KG1 (cell line): ENCODE results near the gene LAMA3.
A peak's percentile ranks its signal among the peaks of the same experiment; 100 is the strongest.

Source experiments
- DNase-seq: peaks from one replicate; lab custom pipeline; 2025; lab: John Stamatoyannopoulos, UW

The LAMA3 gene

DNA sequence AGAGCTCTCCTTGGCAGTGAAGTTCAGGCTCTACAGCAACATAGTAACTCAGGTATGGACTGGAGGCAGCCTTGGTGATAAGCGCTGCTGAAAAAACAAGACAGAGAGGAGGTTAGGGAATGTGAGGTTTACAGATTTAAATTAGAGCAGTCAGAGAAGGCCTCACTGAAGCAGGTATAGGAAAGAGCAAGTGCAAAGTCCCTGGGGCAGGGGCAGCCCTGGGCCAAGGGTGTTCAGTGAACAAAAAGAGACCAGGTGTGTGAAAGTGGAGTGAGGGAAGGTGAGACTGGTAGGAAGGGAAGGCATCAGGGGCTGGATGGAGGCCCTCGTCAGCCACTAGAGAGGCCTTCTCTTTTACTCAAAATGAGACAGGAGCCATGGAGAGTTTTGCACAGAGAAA lies 89.6 kb downstream of the LAMA3 start:
- no peak for DNase-seq

- DNase-seq: no peak
Measured at GRCh38 chr18:23779696-23780303, 90.5 kb downstream of the LAMA3 start.

- no peak for DNase-seq
Measured at GRCh38 chr18:23784832-23785245, 95.6 kb downstream of the LAMA3 start.

DNA sequence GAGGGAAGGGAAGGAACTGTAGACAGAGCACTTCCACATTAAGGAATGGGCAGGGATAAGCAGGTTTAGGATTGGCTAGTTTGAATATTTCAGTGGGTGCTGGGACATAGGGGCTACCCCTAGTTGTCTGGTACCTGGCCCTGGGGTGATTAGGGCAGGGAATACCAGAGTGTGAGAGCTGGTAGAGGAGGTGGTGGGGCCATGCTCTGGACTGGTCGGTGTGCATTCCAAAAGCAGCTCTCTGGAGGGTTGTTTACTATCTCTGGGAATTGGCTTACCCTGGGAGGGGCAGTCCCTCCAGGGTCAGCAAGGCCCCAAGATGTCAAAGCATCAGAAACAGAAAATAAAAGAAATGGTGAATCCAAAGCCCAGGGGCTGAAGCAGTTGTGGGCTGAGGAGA lies 103.8 kb downstream of the LAMA3 start:
- no peak for DNase-seq

DNA sequence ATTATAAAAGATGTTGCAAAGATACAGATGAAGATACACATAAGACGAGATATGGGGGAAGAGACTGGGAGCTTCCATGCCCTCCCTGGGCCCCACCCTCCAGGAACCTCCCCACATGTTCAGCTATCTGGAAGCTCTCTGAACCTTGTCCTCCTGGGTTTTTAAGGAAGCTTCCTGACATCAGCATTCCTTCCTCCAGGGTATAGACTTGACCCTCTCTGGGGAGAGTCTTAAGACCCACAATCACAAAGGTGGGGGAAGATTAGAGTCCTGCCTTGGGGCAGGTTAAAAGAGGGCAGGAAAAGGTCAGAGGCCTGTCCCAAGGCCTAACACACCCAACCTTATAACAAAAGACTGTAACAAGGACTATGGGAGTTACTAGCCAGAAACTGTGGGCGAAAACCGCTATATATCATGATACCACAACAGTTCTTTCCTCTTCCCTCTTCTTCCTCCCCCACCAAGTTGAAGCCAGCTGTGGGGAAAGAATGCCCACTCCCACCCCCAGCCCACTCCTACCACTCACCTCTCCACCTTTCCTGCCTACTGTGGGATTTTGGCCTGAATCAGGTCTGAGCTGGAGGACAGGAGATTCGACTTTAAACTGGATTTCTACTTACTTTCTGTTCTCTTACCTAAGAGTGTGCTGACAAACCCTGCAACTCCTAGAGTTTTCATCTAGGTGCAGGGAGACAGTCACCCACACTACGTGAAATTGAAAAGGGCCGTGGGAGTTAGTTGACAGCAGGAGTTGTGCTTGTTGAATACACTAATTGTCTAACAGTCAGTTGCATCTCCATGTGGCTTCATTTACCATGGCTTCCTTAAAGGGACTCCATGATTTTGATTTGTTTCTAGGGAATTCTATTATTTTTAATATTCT lies 105.0 kb downstream of the LAMA3 start:
- DNase-seq: no peak

GRCh38 chr18:23798249-23798648 lies 109.0 kb downstream of the LAMA3 start:
- no peak for DNase-seq

GRCh38 chr18:23798824-23799223 lies 109.6 kb downstream of the LAMA3 start:
- no peak for DNase-seq

- DNase-seq: no peak
Measured at GRCh38 chr18:23799540-23799939, 110.3 kb downstream of the LAMA3 start.

GRCh38 chr18:23800902-23801301 lies 111.6 kb downstream of the LAMA3 start:
- no peak for DNase-seq

DNA sequence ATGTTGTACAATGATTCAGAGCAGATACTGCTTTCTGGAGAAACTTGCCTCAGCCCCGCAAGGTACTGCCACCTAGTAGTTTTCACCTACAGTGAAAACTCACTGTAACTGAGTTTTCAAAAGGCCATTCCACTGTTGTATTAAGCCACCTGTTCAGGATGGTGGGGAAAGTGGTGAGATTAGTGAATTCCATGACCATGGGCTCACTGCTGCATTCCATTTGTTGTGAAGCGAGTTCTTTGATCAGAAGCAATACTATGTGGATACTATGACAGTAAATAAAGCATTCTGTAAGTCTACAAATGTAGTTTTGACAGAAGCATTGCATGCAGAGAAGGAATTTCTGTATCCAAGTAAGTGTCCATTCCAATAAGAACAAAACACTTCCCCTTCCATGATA lies 113.6 kb downstream of the LAMA3 start:
- DNase-seq: no peak

- no peak for DNase-seq
Measured at GRCh38 chr18:23803755-23804154, 114.5 kb downstream of the LAMA3 start.

DNA sequence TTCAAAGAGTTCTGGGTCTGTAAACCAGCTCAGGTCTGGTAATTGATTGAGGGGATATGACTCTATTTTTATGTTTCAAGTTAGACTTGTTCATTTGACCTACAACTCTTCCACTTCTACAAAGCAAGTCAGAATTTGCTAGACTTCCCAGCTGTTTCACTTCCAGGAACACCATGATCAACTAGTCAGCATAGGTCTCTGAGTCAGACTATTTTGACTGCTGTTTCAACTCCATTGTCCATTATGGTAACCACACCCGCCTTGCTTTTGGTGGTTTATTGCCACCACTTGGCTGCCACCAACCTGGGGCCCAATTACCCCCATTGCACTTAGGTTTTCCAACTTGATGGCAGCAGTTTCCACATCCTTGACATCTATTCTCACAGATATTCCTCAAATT lies 116.6 kb downstream of the LAMA3 start:
- DNase-seq: no peak

DNA sequence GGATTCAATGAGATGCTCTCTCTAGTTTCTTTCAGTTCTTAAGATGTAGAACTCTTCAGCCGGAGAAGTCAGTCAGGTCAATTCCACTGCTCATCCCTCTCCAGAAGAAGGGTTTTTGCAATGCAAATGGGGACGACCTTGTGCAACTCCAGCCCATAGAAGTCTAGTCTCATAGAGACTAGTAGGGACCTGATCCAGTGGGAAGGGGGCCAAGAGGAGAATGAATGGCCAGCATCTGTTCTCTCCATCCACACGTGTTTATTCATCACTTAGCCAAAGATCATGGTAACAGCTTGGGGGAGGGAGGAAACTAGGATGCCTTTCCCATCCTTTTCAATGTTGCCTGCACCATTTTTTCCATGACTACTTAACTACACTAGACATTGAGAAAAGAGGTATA lies 120.2 kb downstream of the LAMA3 start:
- no peak for DNase-seq

DNA sequence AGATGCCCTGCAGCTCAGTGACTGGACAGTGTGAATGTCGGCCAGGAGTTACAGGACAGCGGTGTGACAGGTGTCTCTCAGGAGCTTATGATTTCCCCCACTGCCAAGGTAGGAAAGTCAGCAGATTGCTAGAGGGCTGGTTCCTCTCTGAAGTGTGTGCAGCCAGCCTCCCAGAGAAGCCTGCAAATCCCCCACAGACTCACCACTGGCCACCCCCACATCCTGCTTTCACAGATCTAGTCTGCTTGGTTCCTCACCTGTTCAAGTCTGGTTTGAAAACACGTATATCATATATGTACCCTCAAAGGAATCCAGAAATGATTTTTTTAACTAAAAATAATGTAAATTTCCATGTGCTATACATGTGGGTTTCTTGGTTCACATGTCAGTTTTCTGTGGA lies 121.1 kb downstream of the LAMA3 start:
- DNase-seq: no peak

GRCh38 chr18:23811176-23811575 lies 121.9 kb downstream of the LAMA3 start:
- DNase-seq: no peak

GRCh38 chr18:23812546-23813440 lies 123.5 kb downstream of the LAMA3 start:
- peak; percentile 16 for DNase-seq

- DNase-seq: no peak
Measured at GRCh38 chr18:23814991-23815614, 125.8 kb downstream of the LAMA3 start.

DNA sequence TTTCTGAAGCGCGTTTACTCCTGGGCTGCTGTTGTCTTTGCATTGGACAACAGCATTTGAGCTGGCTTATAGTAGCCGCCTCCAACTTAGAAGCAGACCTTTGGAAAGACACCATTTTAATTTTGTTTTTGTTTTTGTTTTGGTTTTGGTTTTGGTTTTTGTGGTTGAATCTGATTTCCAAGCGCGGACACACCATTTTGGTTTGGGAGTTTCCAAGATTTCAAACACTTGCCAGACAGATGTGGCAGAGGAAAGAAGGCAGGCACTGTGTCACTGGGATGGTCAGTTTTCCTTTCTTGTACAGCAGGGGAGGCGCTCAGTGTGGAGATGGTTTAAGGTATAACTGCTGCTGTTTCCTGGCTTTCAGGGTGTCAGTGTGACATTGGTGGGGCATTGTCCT lies 126.8 kb downstream of the LAMA3 start:
- no peak for DNase-seq

- DNase-seq: no peak
Measured at GRCh38 chr18:23816740-23817139, 127.5 kb downstream of the LAMA3 start.

DNA sequence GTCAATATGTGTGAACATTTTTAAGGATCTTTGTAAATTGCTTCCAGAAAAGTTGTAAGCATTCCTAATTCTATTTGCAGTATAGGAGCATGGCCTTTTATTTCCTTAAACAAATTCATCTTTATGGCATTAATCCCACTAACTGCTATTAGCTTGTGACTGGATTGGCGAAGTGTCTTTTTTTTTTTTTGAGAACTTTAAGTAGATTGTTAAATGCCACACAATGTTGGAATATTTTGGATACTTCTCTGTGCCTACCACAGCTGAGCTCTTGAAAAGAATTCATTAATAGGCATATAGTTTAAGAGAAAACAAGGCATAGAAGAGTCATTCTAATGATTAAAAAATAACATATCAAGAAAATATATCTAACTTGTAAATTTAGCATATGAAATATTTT lies 129.7 kb downstream of the LAMA3 start:
- no peak for DNase-seq

DNA sequence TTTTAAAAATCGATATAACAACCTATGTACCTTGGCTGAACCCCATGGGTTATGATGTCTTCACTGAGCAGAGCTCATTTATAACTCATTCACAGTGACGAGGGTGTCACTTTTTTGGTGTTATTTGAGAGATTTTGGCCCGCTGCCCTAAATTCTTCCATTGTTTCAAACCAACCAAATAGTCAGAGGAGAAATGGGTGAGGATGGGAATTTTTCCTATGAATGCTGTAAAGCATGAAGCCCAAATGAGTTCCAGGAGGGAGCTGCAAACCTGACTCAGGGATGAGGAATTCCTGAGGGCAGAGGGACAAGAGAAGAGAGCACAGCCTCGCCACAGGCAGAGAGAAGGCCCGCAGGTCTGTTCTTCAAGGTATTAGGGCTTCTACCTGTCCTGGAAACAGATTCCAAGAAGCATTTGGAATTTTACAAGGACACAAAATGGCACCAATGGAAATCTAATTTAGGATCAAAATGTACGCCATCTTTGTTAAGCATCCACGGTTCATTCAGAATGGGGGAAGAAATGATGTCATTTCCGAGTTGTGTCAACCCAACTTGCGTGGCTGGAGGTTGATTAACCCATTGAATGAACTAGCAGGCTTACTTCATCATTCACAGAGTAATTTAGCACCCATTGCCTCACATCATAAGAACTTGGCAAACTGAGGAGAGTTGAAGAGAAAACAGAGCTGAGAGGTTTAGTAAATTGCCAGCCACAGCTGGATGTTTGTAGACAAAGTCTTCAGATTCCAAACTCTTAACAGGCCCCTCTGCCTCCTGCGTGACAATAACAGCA lies 133.5 kb downstream of the LAMA3 start:
- DNase-seq: no peak
